GM23248 (cell line): Measurements from ENCODE around the gene CCL24. TPM values are rescaled to one million over a fixed set of nuclear protein-coding genes. Genes with fewer than 3 reads are reported as not detected.
"Not testable (repeated sequence)": the region's sequence is repeated elsewhere in the genome, so short reads cannot be mapped to it uniquely, and the experiment has no call there.

ENCODE experiments used
- DNase-seq: peaks from one replicate; pipeline ENCODE4 v3.0.0-alpha.2; 2015
- H2AFZ ChIP-seq: fragments of 200-600 bp; sonication (generic); 2 replicates; pipeline ENCODE4 v1.6.1; 2016; ENCODE audit warnings: antibody characterized with exemption
- H3F3A ChIP-seq: fragments of 200-600 bp; sonication (generic); 2 replicates; pipeline ENCODE4 v1.6.1; 2016; ENCODE audit warnings: mild to moderate bottlenecking, antibody characterized with exemption, mixed run types; ENCODE audit not compliant: insufficient read depth
- H3K27ac ChIP-seq: fragments of 200-600 bp; sonication (generic); 2 replicates; pipeline ENCODE4 v1.5.1; 2016; ENCODE audit warnings: mild to moderate bottlenecking
- H3K27me3 ChIP-seq: fragments of 200-600 bp; sonication (generic); replicated peaks from 2 replicates; pipeline ENCODE4 v1.6.1; 2016; ENCODE audit warnings: mild to moderate bottlenecking; ENCODE audit not compliant: insufficient read depth
- H3K36me3 ChIP-seq: fragments of 200-600 bp; sonication (generic); 2 replicates; pipeline ENCODE4 v1.6.1; 2016; ENCODE audit warnings: low read depth, mild to moderate bottlenecking
- H3K4me1 ChIP-seq: fragments of 200-600 bp; sonication (generic); 2 replicates; pipeline ENCODE4 v1.6.1; 2016; ENCODE audit warnings: mild to moderate bottlenecking; ENCODE audit not compliant: insufficient read depth
- H3K4me2 ChIP-seq: fragments of 200-600 bp; sonication (generic); one replicate; pipeline ENCODE4 v1.6.1; 2016; ENCODE audit warnings: mild to moderate bottlenecking; ENCODE audit not compliant: unreplicated experiment
- H3K4me3 ChIP-seq: fragments of 200-600 bp; sonication (generic); 2 replicates; pipeline ENCODE4 v1.5.1; 2016; ENCODE audit warnings: mild to moderate bottlenecking
- H3K79me2 ChIP-seq: fragments of 200-600 bp; sonication (generic); 2 replicates; pipeline ENCODE4 v1.6.1; 2016; ENCODE audit warnings: mild to moderate bottlenecking; ENCODE audit not compliant: insufficient read depth
- H3K9ac ChIP-seq: fragments of 200-600 bp; sonication (generic); 2 replicates; pipeline ENCODE4 v1.6.1; 2016; ENCODE audit warnings: mild to moderate bottlenecking
- H3K9me2 ChIP-seq: fragments of 200-600 bp; sonication (generic); 2 replicates; pipeline ENCODE4 v1.6.1; 2016; ENCODE audit warnings: mixed run types, mild to moderate bottlenecking, moderate library complexity; ENCODE audit not compliant: insufficient read depth
- H3K9me3 ChIP-seq: fragments of 200-600 bp; sonication (generic); one replicate; pipeline ENCODE4 v1.6.1; 2017; ENCODE audit warnings: low read depth
- H4K20me1 ChIP-seq: fragments of 200-600 bp; sonication (generic); 2 replicates; pipeline ENCODE4 v1.6.0; 2016; ENCODE audit not compliant: insufficient read depth
- EZH2 ChIP-seq: fragments of 200-600 bp; sonication (generic); IDR thresholded peaks from 2 replicates; pipeline ENCODE4 v1.6.1; 2018; ENCODE audit warnings: antibody characterized with exemption, mild to moderate bottlenecking; ENCODE audit not compliant: insufficient read depth, poor library complexity, severe bottlenecking
- EZH2phosphoT487 ChIP-seq: fragments of 200-600 bp; sonication (generic); IDR thresholded peaks from 2 replicates; pipeline ENCODE4 v1.6.1; 2018; ENCODE audit warnings: antibody characterized with exemption, moderate library complexity, mild to moderate bottlenecking, low read depth; ENCODE audit not compliant: insufficient read depth
- WGBS, 2 experiments: methylation state at CpG; one replicate each; pipeline ENCODE4 v1.1.6; 2015 to 2017; ENCODE audit warnings: low lambda C conversion rate in 2 of 2, low coverage in 1 of 2; ENCODE audit errors: missing lambda C conversion rate in 2 of 2; 5-methylcytosine and 5-hydroxymethylcytosine counted together
- in situ Hi-C: fragments of 300-500 bp; cut with MboI; formaldehyde crosslinking; loops from 2 replicates; pipeline ENCODE4 v1.15.0; 2020
- polyA plus RNA-seq: library from polyadenylated mRNA; unstranded; fragments of >200 nt; fragmentation: Nextera tagmentation; extraction: Ambion mirVana; gene quantifications from 2 replicates; pipeline ENCODE4 v1.2.1, GENCODE V29; 2016
- total RNA-seq: library from RNA; depleted of rRNA; stranded (reverse); fragments of >200 nt; shearing (Covaris generic); gene quantifications from 2 replicates; pipeline ENCODE4 v1.2.3, GENCODE V29; 2014

Gene CCL24
- total and polyA plus RNA-seq, 2 experiments from 2014 or later: not detected

DNA sequence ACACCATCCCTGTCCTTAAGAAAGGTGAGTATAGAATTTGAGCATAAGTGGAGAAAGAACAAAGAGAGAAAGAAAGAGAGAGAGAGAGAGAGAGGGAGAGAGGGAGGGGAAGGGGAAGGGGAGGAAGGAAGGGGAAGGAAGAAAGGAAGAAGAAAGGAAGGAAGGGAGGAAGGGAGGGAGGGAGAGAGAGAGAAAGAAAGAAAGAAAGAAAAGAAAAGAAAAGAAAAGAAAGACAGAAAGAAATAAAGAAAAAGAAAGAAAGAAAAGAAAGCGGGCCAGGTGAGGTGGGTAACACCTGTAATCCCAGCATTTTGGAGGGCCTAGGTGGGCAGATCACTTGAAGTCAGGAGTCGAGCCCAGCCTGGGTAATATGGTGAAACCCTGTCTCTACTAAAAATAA lies 19.9 kb downstream of the CCL24 start:
- TF ChIP-seq EZH2phosphoT487: no peak
- TF ChIP-seq EZH2: no peak
- Histone ChIP-seq H3K27ac (no peak overlapping the region), H3K9me2 (no peaks in the 10 kb centered on the region), H3K4me3 (no peak overlapping the region), H3K9me3 (no peaks in the 10 kb centered on the region), H3K79me2 (no peaks in the 10 kb centered on the region), H3F3A (no peaks in the 10 kb centered on the region), H3K36me3 (no peaks in the 10 kb centered on the region), H3K4me1 (peaks cover 7% of the 10 kb centered on the region; the same call in 1 of the 2 replicates), H3K4me2 (no peak overlapping the region), H3K27me3 (no peaks in the 10 kb centered on the region; the same call in 1 of the 2 replicates), H4K20me1 (no peaks in the 10 kb centered on the region), H2AFZ (no peak overlapping the region), H3K9ac (no peak overlapping the region)
- WGBS, 2 experiments: 77 to 80% methylated on average over 2 of the region's 2 CpGs
- in situ Hi-C loops: no loop called here
- DNase-seq: no peak

DNA sequence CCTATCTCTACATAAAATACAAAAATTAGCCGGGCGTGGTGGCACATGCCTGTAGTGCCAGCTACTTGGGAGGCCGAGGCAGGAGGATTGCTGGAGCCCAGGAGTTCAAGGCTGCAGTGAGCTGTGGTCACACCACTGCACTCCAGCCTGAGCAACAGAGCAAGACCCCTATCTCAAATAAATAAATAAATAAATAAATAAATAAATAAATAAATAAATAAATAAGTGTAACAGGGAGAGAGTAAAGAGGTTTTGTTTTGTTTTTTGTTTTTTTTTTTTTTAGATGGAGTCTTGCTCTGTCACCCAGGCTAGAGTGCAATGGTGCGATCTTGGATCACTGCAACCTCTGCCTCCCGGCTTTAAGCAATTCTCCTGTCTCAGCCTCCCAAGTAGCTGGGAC lies 21.0 kb downstream of the CCL24 start:
- H4K20me1 ChIP-seq, in situ Hi-C loops, H3K4me2 ChIP-seq, H3K4me3 ChIP-seq, H3F3A ChIP-seq, H3K79me2 ChIP-seq, H3K27me3 ChIP-seq, DNase-seq, H3K9me2 ChIP-seq, H3K4me1 ChIP-seq, H3K9me3 ChIP-seq, H3K9ac ChIP-seq, H2AFZ ChIP-seq, H3K27ac ChIP-seq, H3K36me3 ChIP-seq: not testable (repeated sequence)
- 83 to 86% methylated on average over 5 of the region's 5 CpGs for WGBS, 2 experiments

DNA sequence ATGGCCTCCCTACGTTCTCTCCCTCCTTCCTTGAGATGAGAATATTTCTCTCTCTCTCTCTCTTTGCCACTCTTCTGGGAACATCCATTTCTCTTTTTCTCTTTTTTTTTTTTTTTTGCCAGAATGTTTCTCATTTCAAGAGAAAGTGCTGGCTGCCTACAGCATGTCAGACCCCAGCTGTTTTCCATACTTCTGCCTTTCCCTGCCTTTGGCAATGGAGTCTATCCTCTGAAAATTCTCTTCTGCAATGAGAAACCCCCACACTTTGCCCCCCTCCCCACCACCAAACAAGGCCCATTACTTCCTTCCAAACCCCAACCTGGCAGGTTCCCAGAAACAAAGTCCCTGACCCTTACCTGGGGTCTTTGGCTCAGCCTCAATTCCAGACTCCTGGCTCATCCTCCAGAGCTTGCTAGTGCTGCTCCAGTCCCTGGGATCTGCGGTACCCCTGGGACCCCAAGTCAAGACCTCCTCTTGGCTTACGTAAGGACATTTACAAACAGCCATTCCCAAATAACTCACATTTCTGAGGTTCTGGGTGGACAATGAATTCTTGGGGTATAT lies 24.2 kb downstream of the CCL24 start:
- Histone ChIP-seq H3K9me2 (no peaks in the 10 kb centered on the region), H3K79me2 (no peaks in the 10 kb centered on the region), H4K20me1 (no peaks in the 10 kb centered on the region), H3K4me3 (no peak overlapping the region), H3K9ac (no peak overlapping the region), H3K27me3 (no peaks in the 10 kb centered on the region), H3K27ac (no peak overlapping the region), H2AFZ (no peak overlapping the region), H3F3A (no peaks in the 10 kb centered on the region), H3K9me3 (no peaks in the 10 kb centered on the region), H3K36me3 (no peaks in the 10 kb centered on the region), H3K4me2 (no peak overlapping the region), H3K4me1 (peaks cover 7% of the 10 kb centered on the region; the same call in 1 of the 2 replicates)
- no peak for DNase-seq
- TF ChIP-seq EZH2phosphoT487 (no peak), EZH2 (no peak)
- WGBS, 2 experiments: 61 to 64% methylated on average over 3 of the region's 3 CpGs
- in situ Hi-C loops: no loop called here

DNA sequence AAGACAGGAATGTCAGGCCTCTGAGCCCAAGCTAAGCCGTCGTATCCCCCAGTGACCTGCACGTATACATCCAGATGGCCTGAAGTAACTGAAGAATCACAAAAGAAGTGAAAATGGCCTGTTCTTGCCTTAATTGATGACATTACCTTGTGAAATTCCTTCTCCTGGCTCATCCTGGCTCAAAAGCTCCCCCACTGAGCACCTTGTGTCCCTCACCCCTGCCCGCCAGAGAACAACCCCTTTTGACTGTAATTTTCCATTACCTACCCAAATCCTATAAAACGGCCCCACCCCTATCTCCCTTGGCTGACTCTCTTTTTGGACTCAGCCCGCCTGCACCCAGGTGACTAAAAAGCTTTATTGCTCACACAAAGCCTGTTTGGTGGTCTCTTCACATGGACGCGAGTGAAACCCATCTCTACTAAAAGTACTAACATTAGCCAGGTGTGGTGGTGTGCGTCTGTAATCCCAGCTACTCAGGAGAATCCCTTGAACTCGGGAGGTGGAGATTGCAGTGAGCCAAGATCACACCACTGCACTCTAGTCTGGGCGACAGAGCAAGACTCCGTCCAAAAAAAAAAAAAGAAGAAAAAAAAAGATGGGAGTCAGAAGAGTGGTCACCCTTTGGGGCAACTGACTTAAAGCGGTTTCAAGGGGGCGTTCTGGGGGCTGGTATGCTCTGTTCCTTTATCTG lies 25.3 kb downstream of the CCL24 start:
- H3K27me3 ChIP-seq, H3K9ac ChIP-seq, H3K9me2 ChIP-seq, H2AFZ ChIP-seq, H3K4me1 ChIP-seq, H3K79me2 ChIP-seq, H3K4me3 ChIP-seq, H3K27ac ChIP-seq, DNase-seq, H3K4me2 ChIP-seq, in situ Hi-C loops, H3K36me3 ChIP-seq, H3F3A ChIP-seq, H3K9me3 ChIP-seq, H4K20me1 ChIP-seq: not testable (repeated sequence)
- WGBS, 2 experiments: 87 to 89% methylated on average over 12 to 14 of the region's 14 CpGs

DNA sequence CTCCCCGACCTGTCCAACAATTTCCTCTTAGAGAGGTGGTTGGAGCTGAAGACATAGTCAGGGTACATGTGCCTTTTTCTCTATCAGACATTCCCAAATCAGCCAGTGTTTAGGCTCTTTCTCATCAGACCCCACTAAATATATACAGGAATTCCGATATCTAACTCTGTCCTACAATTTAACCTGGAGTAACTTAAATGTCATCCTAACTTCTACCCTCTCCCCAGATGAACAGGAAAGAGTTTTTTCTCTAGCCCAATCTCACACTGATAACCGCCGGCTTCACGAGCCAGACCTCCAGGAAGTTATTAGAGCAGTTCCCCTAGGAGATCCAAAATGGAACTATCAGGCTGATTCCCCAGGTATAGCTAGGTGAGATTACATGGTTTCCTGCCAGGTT lies 30.5 kb downstream of the CCL24 start:
- H3K79me2 ChIP-seq, H3K4me3 ChIP-seq, DNase-seq, H3K9me3 ChIP-seq, in situ Hi-C loops, H3F3A ChIP-seq, H3K9me2 ChIP-seq, H3K27ac ChIP-seq, H3K9ac ChIP-seq, H3K4me2 ChIP-seq, H4K20me1 ChIP-seq, H2AFZ ChIP-seq, H3K4me1 ChIP-seq, H3K36me3 ChIP-seq, H3K27me3 ChIP-seq: not testable (repeated sequence)
- 89 to 94% methylated on average over 5 of the region's 5 CpGs for WGBS, 2 experiments

DNA sequence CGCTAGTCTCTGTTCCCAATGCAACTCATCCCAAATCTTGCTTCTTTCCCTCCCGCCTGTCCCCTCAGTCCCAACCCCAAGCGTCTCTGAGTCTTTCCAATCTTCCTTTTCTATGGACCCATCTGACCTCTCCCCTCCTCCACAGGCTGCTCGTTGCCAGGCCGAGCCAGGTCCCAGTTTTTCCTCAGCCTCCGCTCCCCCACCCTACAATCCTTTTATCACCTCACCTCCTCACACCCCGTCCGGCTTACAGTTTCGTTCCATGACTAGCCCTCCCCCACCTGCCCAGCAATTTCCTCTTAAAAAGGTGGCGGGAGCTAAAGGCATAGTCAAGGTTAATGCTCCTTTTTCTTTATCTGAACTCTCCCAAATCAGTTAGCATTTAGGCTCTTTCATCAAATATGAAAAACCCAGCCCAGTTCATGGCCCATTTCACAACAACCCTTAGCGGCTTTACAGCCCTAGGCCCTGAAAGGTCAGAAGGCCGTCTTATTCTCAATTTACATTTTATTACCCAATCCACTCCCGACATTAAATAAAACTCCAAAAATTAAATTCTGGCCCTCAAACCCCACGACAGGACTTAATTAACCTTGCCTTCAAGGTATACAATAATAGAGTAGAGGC lies 32.8 kb downstream of the CCL24 start:
- H3K4me3 ChIP-seq, H3K9me3 ChIP-seq, H3K9me2 ChIP-seq, H3K9ac ChIP-seq, H3K79me2 ChIP-seq, H2AFZ ChIP-seq, H4K20me1 ChIP-seq, H3K4me2 ChIP-seq, H3K27me3 ChIP-seq, in situ Hi-C loops, DNase-seq, H3K4me1 ChIP-seq, H3K27ac ChIP-seq, H3K36me3 ChIP-seq: not testable (repeated sequence)
- WGBS, 2 experiments: 93% methylated on average over 14 of the region's 14 CpGs
- H3F3A ChIP-seq: peaks cover 12% of the 10 kb centered on the region

DNA sequence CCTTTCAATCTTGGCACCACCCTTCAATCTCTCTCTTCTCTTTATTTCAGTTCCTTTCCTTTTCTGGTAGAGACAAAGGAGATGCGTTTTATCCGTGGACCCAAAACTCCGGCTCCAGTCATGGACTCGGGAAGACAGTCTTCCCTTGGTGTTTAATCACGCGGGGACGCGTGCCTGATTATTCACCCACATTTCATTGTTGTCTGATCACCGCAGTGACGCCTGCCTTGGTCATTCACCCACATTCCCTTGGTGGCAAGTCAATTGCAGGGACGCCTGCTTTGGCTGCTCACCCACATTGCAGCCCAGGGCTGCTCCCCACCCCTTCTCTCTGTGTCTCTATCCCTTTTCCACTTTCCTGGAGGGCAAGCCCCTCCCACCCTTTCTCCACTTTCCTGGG lies 34.1 kb downstream of the CCL24 start:
- H3K79me2 ChIP-seq, H4K20me1 ChIP-seq, H3K9me2 ChIP-seq, H2AFZ ChIP-seq, H3K4me3 ChIP-seq, H3K4me1 ChIP-seq, H3K9ac ChIP-seq, H3K27me3 ChIP-seq, H3K9me3 ChIP-seq, in situ Hi-C loops, H3K36me3 ChIP-seq: not testable (repeated sequence)
- Histone ChIP-seq H3F3A (peaks cover 12% of the 10 kb centered on the region), H3K27ac (0 out of 2 replicates have a peak overlapping the region, but pooled peaks have one; percentile 18), H3K4me2 (peak overlapping the region; percentile 44)
- WGBS, 2 experiments: 41 to 45% methylated on average over 11 of the region's 11 CpGs
- peak; percentile 82 for DNase-seq
